NT2/D1 (cell line): Measurements from ENCODE around the gene CRIP3.

Experiments
- SUZ12 ChIP-seq: IDR thresholded peaks from 2 replicates; pipeline ENCODE4 v1.6.1; 2011; ENCODE audit not compliant: insufficient read length, insufficient read depth; ENCODE audit errors: extremely low read depth
- YY1 ChIP-seq: IDR thresholded peaks from 2 replicates; pipeline ENCODE4 v1.6.1; 2011; ENCODE audit not compliant: insufficient read length, insufficient read depth
- ZNF274 ChIP-seq: IDR thresholded peaks from 2 replicates; pipeline ENCODE4 v1.6.1; 2011; ENCODE audit warnings: mild to moderate bottlenecking, low read depth, low read length

- TF ChIP-seq ZNF274 (no peak), SUZ12 (no peak), YY1 (no peak)
These were observed 26.6 kb downstream of the CRIP3 start for GRCh38 chr6:43282060-43282459.
